Endothelial cell of umbilical vein (primary cell): Measurements from ENCODE around the gene PHACTR1. TPM values are rescaled to one million over a fixed set of nuclear protein-coding genes. Genes with fewer than 3 reads are reported as not detected.

Source experiments
- BruUV-seq: library from RNA; stranded (reverse); fragments of 400-500 nt; replicated peaks from 2 replicates; lab custom pipeline; 2021; lab: Mats Ljungman, UMichigan
- CTCF ChIA-PET: fragments of 300-600, 350-600 bp; sonication (Branson Sonifier 250); formaldehyde crosslinking; loops from one replicate; lab custom pipeline; 2021; ENCODE audit warnings: antibody characterized with exemption, inconsistent platforms; lab: Charles Lee
- POLR2A ChIA-PET: fragments of 300-600, 350-600 bp; sonication (Branson Sonifier 250); formaldehyde crosslinking; loops from one replicate; lab custom pipeline; 2021; ENCODE audit warnings: antibody characterized with exemption, inconsistent platforms; lab: Charles Lee
- DNase-seq: peaks from one replicate; pipeline ENCODE4 v3.0.0-alpha.2; 2011; ENCODE audit warnings: low read depth, low spot score
- FAIRE-seq: peaks from 2 replicates; lab custom pipeline; 2011; peaks lifted over from hg19 to GRCh38; lab: Jason Lieb, UNC
- H2AFZ ChIP-seq: 2 replicates; pipeline ENCODE4 v1.6.0; 2012; ENCODE audit warnings: low read depth, low read length, control low read depth, inconsistent platforms
- H3K27ac ChIP-seq: 2 replicates; pipeline ENCODE4 v1.5.1; 2011; ENCODE audit warnings: low read depth, mild to moderate bottlenecking, control low read depth, low read length, moderate library complexity; ENCODE audit not compliant: insufficient read depth
- H3K27me3 ChIP-seq, 2 experiments: 2 replicates each; pipeline versions ENCODE4 v1.6.0 to v1.6.1; 2011; ENCODE audit warnings: low read length in 2 of 2, mixed read lengths in 1 of 2; ENCODE audit not compliant: control insufficient read depth in 2 of 2, insufficient read depth in 2 of 2
- H3K36me3 ChIP-seq, 2 experiments: 2 replicates in 1 of 2; 3 replicates in 1 of 2; pipeline ENCODE4 v1.5.1; 2011; ENCODE audit warnings: low read length in 2 of 2, mild to moderate bottlenecking in 1 of 2, moderate library complexity in 1 of 2; ENCODE audit not compliant: control insufficient read depth in 2 of 2, insufficient read depth in 2 of 2; ENCODE audit errors: extremely low read depth in 1 of 2
- H3K4me1 ChIP-seq: 3 replicates; pipeline ENCODE4 v1.5.1; 2011; ENCODE audit warnings: mild to moderate bottlenecking, low read length; ENCODE audit not compliant: control insufficient read depth, insufficient read depth; ENCODE audit errors: extremely low read depth
- H3K4me2 ChIP-seq: 2 replicates; pipeline ENCODE4 v1.6.1; 2011; ENCODE audit warnings: low read length, control low read depth, mixed read lengths; ENCODE audit not compliant: insufficient read depth
- H3K4me3 ChIP-seq, 3 experiments: fragments of 200-600 bp in 1 of 3; sonication (generic), shearing (Covaris generic) in 1 of 3; replicated peaks in 1 of 3; 2 replicates each; pipeline ENCODE4 v1.5.1; 2011 to 2016; ENCODE audit warnings: control low read depth in 3 of 3, low read length in 3 of 3, mild to moderate bottlenecking in 2 of 3, inconsistent platforms in 1 of 3, low read depth in 1 of 3, moderate library complexity in 1 of 3; ENCODE audit not compliant: insufficient read depth in 1 of 3
- H3K79me2 ChIP-seq: 2 replicates; pipeline ENCODE4 v1.6.0; 2012; ENCODE audit warnings: low read length, inconsistent platforms; ENCODE audit not compliant: control insufficient read depth, insufficient read depth
- H3K9ac ChIP-seq: replicated peaks from 2 replicates; pipeline ENCODE3; 2011; ENCODE audit warnings: low read length, control low read depth; ENCODE audit not compliant: insufficient read depth; ENCODE audit errors: extremely low read depth
- H3K9me1 ChIP-seq: replicated peaks from 3 replicates; pipeline ENCODE4 v1.6.0; 2011; ENCODE audit warnings: mild to moderate bottlenecking, low read length; ENCODE audit not compliant: control insufficient read depth, insufficient read depth; ENCODE audit errors: extremely low read depth
- H3K9me3 ChIP-seq: replicated peaks from 2 replicates; pipeline ENCODE4 v1.5.1; 2012; ENCODE audit warnings: low read length, inconsistent platforms; ENCODE audit not compliant: control insufficient read depth, insufficient read depth
- H4K20me1 ChIP-seq: replicated peaks from 2 replicates; pipeline ENCODE3; 2011; ENCODE audit warnings: mild to moderate bottlenecking, low read length; ENCODE audit not compliant: control insufficient read depth, insufficient read depth; ENCODE audit errors: extremely low read depth
- EZH2 ChIP-seq: IDR thresholded peaks from 2 replicates; pipeline ENCODE4 v1.6.1; 2012; ENCODE audit warnings: borderline replicate concordance, low read depth, mild to moderate bottlenecking, moderate library complexity, low read length, inconsistent platforms; ENCODE audit not compliant: severe bottlenecking
- FOS ChIP-seq: IDR thresholded peaks from 2 replicates; pipeline ENCODE4 v1.6.1; 2011; ENCODE audit warnings: mild to moderate bottlenecking, low read length, moderate library complexity, borderline replicate concordance; ENCODE audit not compliant: insufficient read depth
- GATA2 ChIP-seq: IDR thresholded peaks from 2 replicates; pipeline ENCODE4 v1.7.0; 2011; ENCODE audit warnings: low read depth, mild to moderate bottlenecking, moderate library complexity, mixed read lengths, low read length; ENCODE audit not compliant: insufficient read length, insufficient read depth
- JUN ChIP-seq: IDR thresholded peaks from 2 replicates; pipeline ENCODE4 v1.6.1; 2011; ENCODE audit warnings: borderline replicate concordance, low read depth; ENCODE audit not compliant: insufficient read length, insufficient read depth
- MYC ChIP-seq: IDR thresholded peaks from one replicate; pipeline ENCODE4 v1.6.1; 2011; ENCODE audit warnings: mild to moderate bottlenecking, low read depth, low read length
- POLR2A ChIP-seq: IDR thresholded peaks from 2 replicates; pipeline ENCODE4 v1.6.1; 2012; ENCODE audit warnings: low read depth, mild to moderate bottlenecking, control low read depth, low read length
- POLR2AphosphoS5 ChIP-seq: IDR thresholded peaks from 2 replicates; pipeline ENCODE4 v1.6.1; 2012; ENCODE audit warnings: low read depth, mild to moderate bottlenecking, control low read depth, low read length, moderate library complexity; ENCODE audit not compliant: insufficient read depth
- dilution Hi-C: fragments of 300-500 bp; cut with MboI; formaldehyde crosslinking; loops from one replicate; pipeline ENCODE4 v1.15.0; 2019; ENCODE audit warnings: low sequenced_read_pairs; ENCODE audit not compliant: extremely low pct_ligation_motif_present
- intact Hi-C: fragments of 100-400 bp; cut with micrococcal nuclease; formaldehyde crosslinking; loops from one replicate; pipeline ENCODE4 v1.10.0; 2022
- polyA plus RNA-seq, 4 experiments: library from polyadenylated mRNA; depleted of rRNA in 3 of 4; stranded (reverse) in 3 of 4; unstranded in 1 of 4; fragments of >200 nt; gene quantifications; 2 replicates each; pipeline versions ENCODE4 v1.2.1 to v1.2.3, GENCODE V29; 2011 to 2012; ENCODE audit warnings: missing spikeins in 1 of 4
- total RNA-seq: library from RNA; stranded (reverse); gene quantifications from 2 replicates; pipeline ENCODE4 v1.2.3, GENCODE V29; 2021
- TF ChIP-seq, protein P1 (sequence below): IDR thresholded peaks from 2 replicates; pipeline ENCODE4 v1.6.1; 2011; ENCODE audit not compliant: insufficient read depth, insufficient read length
- TF ChIP-seq, protein P2 (sequence below), 2 donors: IDR thresholded peaks; 1 replicate in 1 of 2; 2 replicates in 1 of 2; pipeline ENCODE4 v1.5.1; 2011; ENCODE audit warnings: low read length in 2 of 2, mild to moderate bottlenecking in 2 of 2, moderate library complexity in 2 of 2, control low read depth in 1 of 2, inconsistent platforms in 1 of 2, low read depth in 1 of 2; ENCODE audit not compliant: insufficient read depth in 1 of 2; ENCODE audit errors: extremely low read depth in 1 of 2

PHACTR1 gene
- total and polyA plus RNA-seq, 2 donors (not counting 3 experiments of a cell fraction or from before 2014, with no cell fraction given): 2.4 to 23.2 TPM

GRCh38 chr6:12760911-12761310, 44.3 kb downstream of the PHACTR1 start:
- H3K27ac ChIP-seq: no peak overlapping the region
- BruUV-seq: no TSS peak
- no peaks in the 10 kb centered on the region for H3K36me3 ChIP-seq
- no peak overlapping the region for H3K4me3 ChIP-seq
- H3K9me3 ChIP-seq: no peaks in the 10 kb centered on the region
- POLR2A ChIA-PET: no interaction called here
- no peaks in the 10 kb centered on the region for H3K9me1 ChIP-seq
- DNase-seq: no peak
- TF ChIP-seq POLR2A (no peak), EZH2 (no peak), POLR2AphosphoS5 (no peak), JUN (no peak), GATA2 (no peak), FOS (no peak), MYC (no peak)
- TF ChIP-seq, protein P1, sequence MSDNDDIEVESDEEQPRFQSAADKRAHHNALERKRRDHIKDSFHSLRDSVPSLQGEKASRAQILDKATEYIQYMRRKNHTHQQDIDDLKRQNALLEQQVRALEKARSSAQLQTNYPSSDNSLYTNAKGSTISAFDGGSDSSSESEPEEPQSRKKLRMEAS: no peak
- TF ChIP-seq, protein P2, sequence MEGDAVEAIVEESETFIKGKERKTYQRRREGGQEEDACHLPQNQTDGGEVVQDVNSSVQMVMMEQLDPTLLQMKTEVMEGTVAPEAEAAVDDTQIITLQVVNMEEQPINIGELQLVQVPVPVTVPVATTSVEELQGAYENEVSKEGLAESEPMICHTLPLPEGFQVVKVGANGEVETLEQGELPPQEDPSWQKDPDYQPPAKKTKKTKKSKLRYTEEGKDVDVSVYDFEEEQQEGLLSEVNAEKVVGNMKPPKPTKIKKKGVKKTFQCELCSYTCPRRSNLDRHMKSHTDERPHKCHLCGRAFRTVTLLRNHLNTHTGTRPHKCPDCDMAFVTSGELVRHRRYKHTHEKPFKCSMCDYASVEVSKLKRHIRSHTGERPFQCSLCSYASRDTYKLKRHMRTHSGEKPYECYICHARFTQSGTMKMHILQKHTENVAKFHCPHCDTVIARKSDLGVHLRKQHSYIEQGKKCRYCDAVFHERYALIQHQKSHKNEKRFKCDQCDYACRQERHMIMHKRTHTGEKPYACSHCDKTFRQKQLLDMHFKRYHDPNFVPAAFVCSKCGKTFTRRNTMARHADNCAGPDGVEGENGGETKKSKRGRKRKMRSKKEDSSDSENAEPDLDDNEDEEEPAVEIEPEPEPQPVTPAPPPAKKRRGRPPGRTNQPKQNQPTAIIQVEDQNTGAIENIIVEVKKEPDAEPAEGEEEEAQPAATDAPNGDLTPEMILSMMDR (IDR thresholded peaks at IDR 0.05; ENCODE audit: extremely low read depth in 1 of 2, insufficient read depth in 1 of 2, low read depth in 1 of 2, low read length in 2 of 2): no peak
- no peaks in the 10 kb centered on the region for H4K20me1 ChIP-seq
- no peaks in the 10 kb centered on the region for H3K27me3 ChIP-seq
- no peaks in the 10 kb centered on the region for H3K79me2 ChIP-seq
- no peak overlapping the region for H2AFZ ChIP-seq
- intact Hi-C loops (no loop called here), dilution Hi-C loops (no loop called here)
- no peaks in the 10 kb centered on the region for H3K4me1 ChIP-seq
- CTCF ChIA-PET: no interaction called here
- H3K4me2 ChIP-seq: no peak overlapping the region
- FAIRE-seq: no peak
- H3K9ac ChIP-seq: no peak overlapping the region
